H9 (cell line): ENCODE measurements around the gene F12. TPM values are rescaled to one million over a fixed set of nuclear protein-coding genes. Genes with fewer than 3 reads are reported as not detected.

Experiments used
- DNase-seq: peaks from one replicate; pipeline ENCODE4 v3.0.0-alpha.2; 2017
- H2AFZ ChIP-seq: one replicate; pipeline ENCODE4 v1.6.1; 2013; ENCODE audit warnings: mild to moderate bottlenecking, low read length, control low read depth, moderate library complexity
- H2AK5ac ChIP-seq: 2 replicates; pipeline ENCODE4 v1.6.1; 2013; ENCODE audit warnings: low read length, control low read depth, mixed read lengths; ENCODE audit not compliant: insufficient read length
- H2BK120ac ChIP-seq: one replicate; pipeline ENCODE4 v1.6.1; 2013; ENCODE audit warnings: low read depth, mild to moderate bottlenecking, low read length, control low read depth, inconsistent platforms; ENCODE audit not compliant: poor library complexity, severe bottlenecking
- H2BK12ac ChIP-seq: 2 replicates; pipeline ENCODE4 v1.6.1; 2013; ENCODE audit warnings: low read length, control low read depth, mixed read lengths, low read depth; ENCODE audit not compliant: insufficient read length
- H2BK15ac ChIP-seq: 2 replicates; pipeline ENCODE4 v1.6.1; 2013; ENCODE audit warnings: low read depth, low read length, control low read depth
- H2BK20ac ChIP-seq: one replicate; pipeline ENCODE4 v1.6.1; 2013; ENCODE audit warnings: low read depth, mild to moderate bottlenecking, low read length, control low read depth, inconsistent platforms; ENCODE audit not compliant: poor library complexity, severe bottlenecking
- H2BK5ac ChIP-seq: 2 replicates; pipeline ENCODE4 v1.6.1; 2013; ENCODE audit warnings: low read length, control low read depth, mixed read lengths; ENCODE audit not compliant: insufficient read length
- H3K14ac ChIP-seq: 2 replicates; pipeline ENCODE4 v1.6.1; 2013; ENCODE audit warnings: low read length, control low read depth; ENCODE audit not compliant: insufficient read depth
- H3K18ac ChIP-seq: 2 replicates; pipeline ENCODE4 v1.6.1; 2013; ENCODE audit warnings: low read depth, mild to moderate bottlenecking, mixed read lengths, low read length, control low read depth; ENCODE audit not compliant: insufficient read length
- H3K23ac ChIP-seq: 2 replicates; pipeline ENCODE4 v1.6.1; 2013; ENCODE audit warnings: low read length, control low read depth, mixed read lengths, low read depth; ENCODE audit not compliant: insufficient read length
- H3K23me2 ChIP-seq: 2 replicates; pipeline ENCODE4 v1.6.1; 2013; ENCODE audit warnings: low read depth, mild to moderate bottlenecking, mixed read lengths, low read length, control low read depth; ENCODE audit not compliant: insufficient read length, poor library complexity, severe bottlenecking
- H3K27ac ChIP-seq: 2 replicates; pipeline ENCODE4 v1.5.1; 2013; ENCODE audit warnings: low read length, control low read depth, mixed read lengths, low read depth; ENCODE audit not compliant: insufficient read length
- H3K27me3 ChIP-seq: 2 replicates; pipeline ENCODE4 v1.6.1; 2013; ENCODE audit warnings: low read length, control low read depth, inconsistent platforms; ENCODE audit not compliant: insufficient read depth
- H3K4ac ChIP-seq: 2 replicates; pipeline ENCODE4 v1.6.1; 2013; ENCODE audit warnings: low read depth, mild to moderate bottlenecking, control low read depth, inconsistent platforms, low read length, moderate library complexity
- H3K4me1 ChIP-seq: 2 replicates; pipeline ENCODE4 v1.6.1; 2013; ENCODE audit warnings: low read length, control low read depth, inconsistent platforms; ENCODE audit not compliant: insufficient read depth
- H3K4me2 ChIP-seq: 2 replicates; pipeline ENCODE4 v1.6.1; 2013; ENCODE audit warnings: low read length, control low read depth, mixed read lengths; ENCODE audit not compliant: insufficient read length, insufficient read depth
- H3K56ac ChIP-seq: 2 replicates; pipeline ENCODE4 v1.6.1; 2013; ENCODE audit warnings: low read depth, mild to moderate bottlenecking, mixed read lengths, low read length, control low read depth; ENCODE audit not compliant: insufficient read length
- H3K79me1 ChIP-seq: 2 replicates; pipeline ENCODE4 v1.6.1; 2013; ENCODE audit warnings: low read depth, mild to moderate bottlenecking, moderate library complexity, low read length, control low read depth, inconsistent platforms; ENCODE audit not compliant: insufficient read depth, poor library complexity, severe bottlenecking
- H3K79me2 ChIP-seq: 2 replicates; pipeline ENCODE4 v1.6.1; 2013; ENCODE audit warnings: low read length, control low read depth, inconsistent platforms; ENCODE audit not compliant: insufficient read depth
- H3K9ac ChIP-seq: 2 replicates; pipeline ENCODE4 v1.6.1; 2013; ENCODE audit warnings: low read length, control low read depth, mixed read lengths; ENCODE audit not compliant: insufficient read length; ENCODE audit errors: extremely low read depth
- H3K9me3 ChIP-seq: one replicate; pipeline ENCODE4 v1.6.1; 2013; ENCODE audit warnings: low read depth, low read length, inconsistent platforms; ENCODE audit not compliant: control insufficient read depth
- H3T11ph ChIP-seq: one replicate; pipeline ENCODE4 v1.6.1; 2013; ENCODE audit warnings: mild to moderate bottlenecking, low read length, control low read depth, inconsistent platforms
- H4K20me1 ChIP-seq: one replicate; pipeline ENCODE4 v1.6.1; 2013; ENCODE audit not compliant: control insufficient read depth, insufficient read length, insufficient read depth
- H4K5ac ChIP-seq: 2 replicates; pipeline ENCODE4 v1.6.1; 2013; ENCODE audit warnings: low read depth, mild to moderate bottlenecking, mixed read lengths, low read length, control low read depth; ENCODE audit not compliant: insufficient read length
- H4K8ac ChIP-seq: replicated peaks from 2 replicates; pipeline ENCODE4 v1.6.1; 2013; ENCODE audit warnings: low read length, control low read depth, mixed read lengths, low read depth; ENCODE audit not compliant: insufficient read length
- H4K91ac ChIP-seq: 2 replicates; pipeline ENCODE4 v1.6.1; 2013; ENCODE audit warnings: low read depth, mild to moderate bottlenecking, moderate library complexity, mixed read lengths, low read length, control low read depth; ENCODE audit not compliant: insufficient read length
- H3K27ac Mint-ChIP-seq, 3 experiments: 2 replicates in 2 of 3; 3 replicates in 1 of 3; pipeline ENCODE4 v1.8.0; 2020 to 2021; ENCODE audit warnings: mixed read lengths in 3 of 3, mild to moderate bottlenecking in 1 of 3, moderate library complexity in 1 of 3
- H3K27me3 Mint-ChIP-seq: 2 replicates; pipeline ENCODE4 v1.8.0; 2021; ENCODE audit warnings: low read depth, mild to moderate bottlenecking, moderate library complexity, mixed read lengths
- H3K36me3 Mint-ChIP-seq, 3 experiments: 2 replicates in 2 of 3; 3 replicates in 1 of 3; pipeline ENCODE4 v1.8.0; 2020 to 2021; ENCODE audit warnings: low read depth in 3 of 3, mixed read lengths in 3 of 3; ENCODE audit not compliant: insufficient read depth in 1 of 3
- H3K4me1 Mint-ChIP-seq, 2 experiments: 2 replicates each; pipeline ENCODE4 v1.8.0; 2020; ENCODE audit warnings: mixed read lengths in 2 of 2
- H3K4me3 Mint-ChIP-seq, 2 experiments: 2 replicates in 1 of 2; 3 replicates in 1 of 2; pipeline ENCODE4 v1.8.0; 2020 to 2021; ENCODE audit warnings: mild to moderate bottlenecking in 2 of 2, mixed read lengths in 2 of 2, moderate library complexity in 1 of 2
- H3K9me3 Mint-ChIP-seq, 2 experiments: 2 replicates in 1 of 2; 3 replicates in 1 of 2; pipeline ENCODE4 v1.8.0; 2020; ENCODE audit warnings: mild to moderate bottlenecking in 2 of 2, mixed read lengths in 2 of 2, moderate library complexity in 1 of 2
- WGBS: extraction: QIAGEN DNeasy Blood & Tissue Kit; methylation state at CpG from one replicate; pipeline ENCODE4 v1.1.7; 2013; ENCODE audit warnings: missing lambda C conversion rate, low lambda C conversion rate, mixed read lengths; ENCODE audit not compliant: insufficient read length; ENCODE audit errors: extremely low coverage; 5-methylcytosine and 5-hydroxymethylcytosine counted together
- total RNA-seq: library from RNA; stranded (reverse); gene quantifications from 2 replicates; pipeline ENCODE4 v1.2.1, GENCODE V29; 2021
- TF ChIP-seq, protein P1 (sequence below): fragments of 200-600 bp; sonication (generic); conservative IDR thresholded peaks from 3 replicates; pipeline ENCODE4 v1.8.0; 2021; ENCODE audit warnings: antibody characterized with exemption, mild to moderate bottlenecking

Gene F12
- total RNA-seq, 1 experiment from 2014 or later = 3.5 TPM

DNA sequence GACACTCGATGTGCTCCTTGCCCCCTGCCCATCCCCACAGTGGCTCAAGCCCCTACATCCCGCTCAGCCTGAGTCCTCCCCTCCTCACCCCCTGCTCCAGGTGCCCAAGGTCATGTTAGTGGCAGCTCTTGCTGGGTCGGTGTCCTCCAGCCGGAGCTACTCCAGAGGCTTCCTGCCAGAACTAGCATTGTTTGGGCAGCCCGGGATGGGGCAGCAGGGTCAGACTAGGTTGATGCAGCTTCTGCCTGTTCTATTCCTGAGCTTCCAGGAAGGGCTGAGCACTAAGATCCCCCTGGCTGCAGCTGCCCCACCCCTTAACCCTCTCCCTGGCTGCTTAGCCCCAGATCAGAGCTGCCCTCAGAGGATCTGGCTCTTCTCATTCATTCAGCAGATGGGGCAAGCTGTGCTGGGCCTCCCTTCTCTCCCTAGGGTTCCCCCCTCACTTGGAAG lies 51.0 kb downstream of the F12 start:
- H4K20me1 ChIP-seq = no peaks in the 10 kb centered on the region
- TF ChIP-seq, protein P1, sequence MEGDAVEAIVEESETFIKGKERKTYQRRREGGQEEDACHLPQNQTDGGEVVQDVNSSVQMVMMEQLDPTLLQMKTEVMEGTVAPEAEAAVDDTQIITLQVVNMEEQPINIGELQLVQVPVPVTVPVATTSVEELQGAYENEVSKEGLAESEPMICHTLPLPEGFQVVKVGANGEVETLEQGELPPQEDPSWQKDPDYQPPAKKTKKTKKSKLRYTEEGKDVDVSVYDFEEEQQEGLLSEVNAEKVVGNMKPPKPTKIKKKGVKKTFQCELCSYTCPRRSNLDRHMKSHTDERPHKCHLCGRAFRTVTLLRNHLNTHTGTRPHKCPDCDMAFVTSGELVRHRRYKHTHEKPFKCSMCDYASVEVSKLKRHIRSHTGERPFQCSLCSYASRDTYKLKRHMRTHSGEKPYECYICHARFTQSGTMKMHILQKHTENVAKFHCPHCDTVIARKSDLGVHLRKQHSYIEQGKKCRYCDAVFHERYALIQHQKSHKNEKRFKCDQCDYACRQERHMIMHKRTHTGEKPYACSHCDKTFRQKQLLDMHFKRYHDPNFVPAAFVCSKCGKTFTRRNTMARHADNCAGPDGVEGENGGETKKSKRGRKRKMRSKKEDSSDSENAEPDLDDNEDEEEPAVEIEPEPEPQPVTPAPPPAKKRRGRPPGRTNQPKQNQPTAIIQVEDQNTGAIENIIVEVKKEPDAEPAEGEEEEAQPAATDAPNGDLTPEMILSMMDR = no peak
- no peaks in the 10 kb centered on the region for H3K36me3 Mint-ChIP-seq

More for the DNA sequence above, 51.0 kb downstream of the F12 start:
- H3K9ac ChIP-seq = no peak overlapping the region
- no peak overlapping the region for H4K8ac ChIP-seq
- H2BK5ac ChIP-seq = no peak overlapping the region
- DNase-seq = no peak
- no peaks in the 10 kb centered on the region for H3K79me1 ChIP-seq
- peaks cover 4% of the 10 kb centered on the region for H3K23me2 ChIP-seq
- H3K79me2 ChIP-seq = no peaks in the 10 kb centered on the region
- H4K5ac ChIP-seq = no peak overlapping the region
- peaks cover 56% of the 10 kb centered on the region for H3K27me3 Mint-ChIP-seq
- H3K4me1 ChIP-seq = peaks cover 4% of the 10 kb centered on the region; the same call in 1 of the 2 replicates
- no peak overlapping the region for H3K23ac ChIP-seq
- no peak overlapping the region for H3K56ac ChIP-seq
- no peak overlapping the region for H2BK120ac ChIP-seq
- no peak overlapping the region for H3K14ac ChIP-seq
- peaks cover 3 to 4% of the 10 kb centered on the region in 2 experiments; a peak in 4 of 5 replicates for H3K9me3 Mint-ChIP-seq
- H2AFZ ChIP-seq = no peak overlapping the region
- no CpG with 5 or more reads among the region's 5 CpGs for WGBS
- H3T11ph ChIP-seq = no peak overlapping the region
- H4K91ac ChIP-seq = no peak overlapping the region
- H2BK15ac ChIP-seq = no peak overlapping the region
- H3K4ac ChIP-seq = no peak overlapping the region
- no peaks in the 10 kb centered on the region for H3K9me3 ChIP-seq
- no peaks in the 10 kb centered on the region for H3K27me3 ChIP-seq
- H2AK5ac ChIP-seq = no peak overlapping the region
- H3K4me3 Mint-ChIP-seq = no peak overlapping the region
- H3K27ac ChIP-seq = no peak overlapping the region
- no peak overlapping the region for H2BK12ac ChIP-seq
- H3K4me2 ChIP-seq = no peak overlapping the region
- H3K27ac Mint-ChIP-seq = peak overlapping the region in 1 of 3 experiments; percentile 40; a peak in 1 of 7 replicates
- H3K18ac ChIP-seq = no peak overlapping the region
- H3K4me1 Mint-ChIP-seq = peaks cover 9 to 13% of the 10 kb centered on the region in 2 experiments
- no peak overlapping the region for H2BK20ac ChIP-seq
